OCI-LY3 (cell line): ENCODE data around the gene SLC5A10.
"Not testable (repeated sequence)": the region's sequence is repeated elsewhere in the genome, so short reads cannot be mapped to it uniquely, and the experiment has no call there.

Source experiments
- CTCF ChIP-seq: fragments of 200-600, 300-600 bp; sonication (generic); IDR thresholded peaks from 2 replicates; pipeline ENCODE4 v1.5.1; 2014; ENCODE audit warnings: antibody characterized with exemption, low read length, low read depth
- EZH2phosphoT487 ChIP-seq: fragments of 200-600 bp; shearing (Covaris generic); IDR thresholded peaks from 2 replicates; pipeline ENCODE4 v1.6.1; 2018; ENCODE audit warnings: antibody characterized with exemption, mixed run types, low read depth

GRCh38 chr17:18956021-18956420, 4.1 kb downstream of the SLC5A10 start:
- not testable (repeated sequence) for TF ChIP-seq CTCF, EZH2phosphoT487
